HG02885 (cell line): ENCODE results near the gene SERPING1.

Experiments
- ATAC-seq: cut with Tn5 transposase; IDR thresholded peaks from one replicate; pipeline ENCODE4 v1.9.1; 2021; ENCODE audit warnings: mild to moderate bottlenecking; ENCODE audit not compliant: unreplicated experiment, poor library complexity

The SERPING1 gene

DNA sequence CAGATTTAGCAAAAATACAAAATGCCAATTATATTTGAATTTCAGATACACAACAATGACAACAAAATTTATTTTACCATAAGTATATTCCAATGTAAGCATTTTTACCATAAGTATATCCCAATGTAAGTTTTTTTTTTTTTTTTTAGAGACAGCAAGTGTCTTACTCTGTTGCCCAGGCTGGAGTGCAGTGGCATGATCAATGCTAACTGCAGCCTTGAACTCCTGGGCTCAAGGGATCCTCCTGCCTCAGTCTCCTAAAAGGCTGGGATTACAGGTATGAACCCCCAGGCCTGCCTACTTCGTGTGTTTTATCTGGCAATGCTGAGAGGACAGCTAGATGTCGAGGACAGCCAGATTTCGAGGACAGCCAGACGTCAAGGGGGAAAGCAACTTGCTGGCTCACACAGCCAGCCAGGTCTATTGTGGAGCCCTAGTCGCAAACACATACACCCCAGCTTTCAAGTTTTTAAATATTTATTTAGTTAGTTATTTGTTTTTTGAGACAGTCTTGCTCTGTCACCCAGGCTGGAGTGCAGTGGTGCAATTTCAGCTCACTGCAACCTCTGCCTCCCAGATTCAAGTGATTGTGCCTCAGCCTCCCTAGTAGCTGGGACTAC is 1.1 kb upstream of the SERPING1 start:
- ATAC-seq = no peak

DNA sequence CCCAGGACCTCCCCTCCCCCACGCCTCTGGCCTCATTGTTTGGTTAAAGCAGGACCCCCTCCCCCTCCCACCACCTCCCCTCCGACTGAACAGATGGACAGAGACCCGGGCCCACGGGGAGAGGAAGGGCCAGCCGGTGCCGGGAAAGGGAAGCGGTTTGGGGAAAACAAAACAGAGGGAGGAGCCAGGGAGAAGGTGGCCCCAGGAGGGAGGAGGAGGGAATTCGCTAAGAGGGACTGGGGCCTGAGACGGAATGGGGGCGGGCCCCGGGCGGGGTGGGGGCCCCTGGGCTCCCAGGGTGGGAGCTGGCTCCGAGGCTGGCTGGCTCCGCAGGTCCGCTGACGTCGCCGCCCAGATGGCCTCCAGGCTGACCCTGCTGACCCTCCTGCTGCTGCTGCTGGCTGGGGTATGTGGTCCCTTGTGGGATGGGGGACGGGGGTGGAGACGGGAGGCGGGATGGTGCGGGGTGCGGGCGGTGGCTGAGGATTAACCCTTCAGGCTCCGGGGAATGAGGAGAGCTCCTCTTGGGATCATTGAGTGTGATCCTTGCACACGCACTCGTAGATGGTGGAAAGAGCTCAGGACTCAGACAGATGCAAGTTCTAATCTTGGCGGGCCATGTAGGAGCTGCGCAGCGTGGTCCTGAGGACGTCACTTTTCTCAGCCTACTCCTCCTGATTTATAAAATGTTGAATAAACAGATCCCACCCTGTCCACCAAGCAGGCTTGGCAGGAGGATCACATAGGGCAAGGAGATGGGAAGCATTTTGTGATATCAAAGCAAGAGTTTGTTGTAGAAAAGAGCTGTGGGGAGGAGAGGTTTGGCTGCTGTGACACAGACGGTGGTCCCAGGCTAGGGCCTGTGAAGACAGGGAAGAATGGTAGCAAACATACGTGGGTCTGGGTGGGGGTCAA is 688 bp downstream of the SERPING1 start:
- no peak for ATAC-seq

- ATAC-seq = no peak
These were observed 1.3 kb downstream of the SERPING1 start for GRCh38 chr11:57598831-57599155.

DNA sequence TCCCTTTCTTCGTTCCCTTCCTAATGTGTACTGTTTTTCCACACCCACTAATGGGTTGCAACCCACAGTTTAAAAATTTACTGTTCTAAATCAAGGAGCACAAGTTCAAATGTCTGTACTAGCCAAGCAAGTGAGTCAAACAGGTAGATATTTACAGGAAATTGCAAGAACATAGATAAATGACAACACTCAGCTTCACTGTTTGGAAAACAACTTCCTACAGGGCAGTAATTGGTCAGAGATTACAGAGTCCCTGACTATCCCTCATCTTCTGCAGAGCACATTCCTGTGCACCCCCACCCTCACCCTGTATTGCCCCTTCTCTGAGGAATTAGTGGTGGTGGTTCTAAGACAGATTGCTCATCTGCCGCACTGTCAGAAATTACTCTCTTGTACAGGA is 1.9 kb downstream of the SERPING1 start:
- no peak for ATAC-seq

DNA sequence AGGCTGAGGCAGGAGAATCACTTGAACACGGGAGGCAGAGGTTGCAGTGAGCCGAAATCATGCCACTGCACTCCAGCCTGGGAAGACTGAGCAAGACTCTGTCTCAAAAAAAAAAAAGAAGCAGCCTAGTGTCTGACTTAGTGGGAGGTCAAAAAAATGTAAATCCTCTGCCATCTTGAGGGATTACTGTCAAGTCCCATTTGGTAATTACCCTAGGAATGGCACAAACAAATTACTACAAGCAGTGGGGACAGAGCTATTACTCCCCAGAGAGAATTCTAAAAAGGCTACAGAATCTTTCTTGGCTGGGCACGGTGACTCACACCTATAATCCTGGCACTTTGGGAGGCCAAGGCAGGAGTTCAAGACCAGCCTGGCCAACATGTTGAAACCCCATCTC is 3.8 kb downstream of the SERPING1 start:
- ATAC-seq = no peak

DNA sequence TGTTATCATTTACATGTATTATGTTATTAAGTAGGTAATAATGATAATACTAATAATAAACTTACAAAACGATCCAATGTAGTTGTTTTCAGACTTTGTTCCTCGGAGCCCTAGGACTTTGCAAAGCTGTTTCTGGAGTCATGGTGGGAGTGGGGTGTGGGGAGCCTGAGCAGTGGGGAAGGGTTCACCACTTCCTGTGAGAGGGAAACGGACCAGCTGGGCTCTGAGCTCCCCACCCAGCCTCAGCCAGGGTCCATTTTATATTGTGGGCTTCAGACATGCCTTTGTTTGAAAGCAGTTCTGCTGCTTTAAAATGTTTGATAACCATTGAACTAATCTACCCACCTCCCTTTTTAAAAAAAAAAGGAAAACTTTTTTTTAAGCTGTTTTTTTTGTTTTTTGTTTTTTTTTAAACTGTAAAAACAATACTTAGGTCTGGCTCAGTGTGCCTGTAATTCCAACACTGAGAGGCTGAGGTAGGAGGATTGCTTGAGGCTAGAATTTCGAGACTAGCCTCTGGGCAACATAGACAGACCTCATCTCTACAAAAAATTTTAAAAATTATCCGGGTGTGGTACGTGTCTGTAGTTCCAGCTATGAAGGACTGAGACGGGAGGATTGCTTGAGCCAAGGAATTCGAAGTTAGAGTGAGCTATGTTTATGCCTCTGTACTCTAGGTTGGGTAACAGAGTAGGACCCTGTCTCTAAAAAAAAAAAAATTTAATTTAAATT is 7.0 kb downstream of the SERPING1 start:
- no peak for ATAC-seq

DNA sequence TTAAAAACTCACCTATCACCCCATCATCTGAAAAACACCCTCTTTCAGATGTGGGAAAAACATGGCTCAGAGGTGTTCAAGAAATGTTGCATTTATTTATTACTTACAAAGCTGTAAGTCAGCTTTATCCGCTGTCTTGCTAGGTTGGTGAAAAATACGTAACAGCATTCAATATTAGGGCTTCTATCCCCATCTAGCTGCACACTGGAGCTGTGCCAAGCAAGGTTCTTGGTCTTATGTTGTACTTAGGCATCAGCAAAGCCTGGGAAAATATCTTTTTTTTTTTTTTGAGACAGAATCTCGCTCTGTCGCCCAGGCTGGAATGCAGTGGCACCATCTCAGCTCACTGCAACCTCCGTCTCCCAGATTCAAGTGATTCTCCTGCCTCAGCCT is 7.5 kb downstream of the SERPING1 start:
- ATAC-seq = no peak

DNA sequence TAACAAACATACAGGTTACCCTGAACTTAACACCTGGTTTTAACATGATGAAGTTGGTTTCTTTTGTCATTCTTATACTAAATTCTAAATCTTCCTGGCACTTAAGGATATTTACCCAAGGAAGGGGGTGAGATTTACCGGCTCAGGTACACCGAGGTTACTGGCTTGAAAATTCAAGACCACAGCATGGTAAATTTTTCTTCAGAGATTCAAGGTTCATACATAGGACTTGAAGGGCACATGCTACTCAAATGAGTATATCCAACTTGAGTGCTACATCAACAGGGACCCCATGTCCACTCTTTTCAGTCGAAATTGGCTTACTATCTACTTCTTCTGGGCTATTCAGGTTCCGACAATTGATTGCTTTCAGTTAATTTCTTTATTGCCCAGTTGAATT is 12.7 kb downstream of the SERPING1 start:
- no peak for ATAC-seq

GRCh38 chr11:57614234-57614772 is 16.8 kb downstream of the SERPING1 start:
- no peak for ATAC-seq

GRCh38 chr11:57615308-57615707 is 17.8 kb downstream of the SERPING1 start:
- ATAC-seq = no peak

- ATAC-seq = no peak
These were observed 19.1 kb downstream of the SERPING1 start for GRCh38 chr11:57616595-57616994.

- no peak for ATAC-seq
These were observed 21.0 kb downstream of the SERPING1 start for GRCh38 chr11:57618438-57618837.

GRCh38 chr11:57619331-57619730 is 21.8 kb downstream of the SERPING1 start:
- ATAC-seq = no peak

DNA sequence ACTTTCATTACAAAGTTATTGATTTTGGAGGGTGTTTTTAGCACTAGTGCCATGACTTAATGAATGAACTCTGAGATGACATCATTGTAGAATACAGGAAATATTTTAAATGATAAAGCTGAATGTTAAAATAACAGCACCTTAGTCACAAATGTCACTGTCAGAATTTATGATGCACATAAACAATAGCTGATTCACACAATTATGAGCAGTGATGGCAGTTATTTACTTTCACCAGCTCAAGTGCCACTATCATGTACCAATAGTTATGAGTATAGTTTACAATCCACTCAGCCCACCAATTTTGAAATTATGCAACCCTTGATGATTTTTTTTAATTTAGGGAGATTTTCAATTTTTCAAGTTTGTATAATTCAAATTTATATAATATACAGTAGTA is 23.0 kb downstream of the SERPING1 start:
- ATAC-seq = no peak

DNA sequence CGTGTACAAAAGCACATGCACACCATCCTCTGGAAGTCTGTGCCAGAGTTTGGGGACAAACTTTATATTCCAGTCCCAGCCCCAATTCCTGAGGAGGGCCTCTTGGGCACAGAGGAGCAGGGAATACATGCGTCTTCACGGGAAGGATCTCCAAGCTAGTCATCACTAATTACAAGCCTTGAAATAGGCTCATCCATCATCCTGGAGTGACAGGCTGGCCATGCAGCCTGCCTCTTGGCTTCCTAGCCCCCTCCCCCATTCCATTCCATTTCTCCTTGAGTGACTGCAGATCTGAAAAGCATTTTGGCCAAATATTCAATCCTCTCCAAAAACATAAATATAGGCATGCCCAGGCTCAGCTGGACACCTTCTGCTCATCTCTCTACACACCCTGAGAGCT is 24.8 kb downstream of the SERPING1 start:
- no peak for ATAC-seq

DNA sequence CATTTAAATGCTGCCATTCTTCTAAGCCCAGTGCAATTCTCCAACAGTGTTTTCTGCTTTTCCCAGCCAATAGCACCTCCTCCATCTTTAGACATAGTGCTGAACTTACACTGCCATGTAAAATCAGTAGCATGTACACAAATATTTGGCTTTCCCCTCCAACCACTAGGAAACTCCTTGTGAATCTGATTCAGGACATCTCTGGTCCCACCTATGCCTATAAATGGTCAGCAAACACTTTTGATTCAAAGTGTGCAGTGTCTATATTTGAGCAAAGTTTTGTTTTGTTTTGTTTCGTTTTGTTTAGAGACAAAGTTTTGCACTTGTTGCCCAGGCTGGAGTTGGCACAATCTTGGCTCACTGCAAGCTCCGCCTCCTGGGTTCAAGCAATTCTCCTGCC is 27.4 kb downstream of the SERPING1 start:
- ATAC-seq = no peak

GRCh38 chr11:57626895-57627294 is 29.4 kb downstream of the SERPING1 start:
- ATAC-seq = no peak

GRCh38 chr11:57630171-57630570 is 32.7 kb downstream of the SERPING1 start:
- ATAC-seq = no peak

- no peak for ATAC-seq
These were observed 34.6 kb downstream of the SERPING1 start for GRCh38 chr11:57632116-57632515.

DNA sequence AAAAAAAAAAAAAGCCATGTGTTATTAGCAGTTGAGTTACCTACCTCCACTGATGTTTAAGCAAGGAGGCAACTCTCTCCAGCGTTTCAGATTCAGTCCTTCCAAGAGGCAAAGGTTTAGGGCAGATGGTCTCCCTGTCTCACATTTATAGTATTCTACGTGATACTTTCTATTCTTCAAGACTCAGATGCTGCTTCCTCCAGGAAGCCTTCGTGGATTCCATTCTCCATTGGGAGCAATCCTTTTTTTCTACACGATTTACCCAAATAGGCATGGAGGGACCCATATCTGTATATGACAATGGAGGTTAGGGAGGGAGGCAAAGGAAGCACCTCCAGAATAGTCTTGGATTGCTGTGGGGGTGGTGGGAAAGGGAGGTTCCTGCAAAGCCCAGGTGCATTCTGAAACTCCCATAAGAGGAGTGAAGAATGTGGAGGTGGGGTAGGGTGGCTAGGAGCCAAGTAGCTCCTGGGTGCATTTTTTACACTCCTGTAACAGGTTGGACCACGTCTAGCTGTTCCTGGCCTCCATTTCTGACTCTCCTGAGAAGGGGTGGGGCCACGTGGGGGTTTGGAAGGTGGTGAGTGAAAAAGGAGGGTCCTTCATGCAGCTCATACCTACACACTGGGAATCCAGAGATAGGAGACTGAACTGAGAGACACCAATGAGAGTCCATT is 36.0 kb downstream of the SERPING1 start:
- ATAC-seq = no peak

GRCh38 chr11:57634311-57634710 is 36.8 kb downstream of the SERPING1 start:
- ATAC-seq = no peak
